HepG2 (cell line): ENCODE results near the gene AASS. TPM values are rescaled to one million over a fixed set of nuclear protein-coding genes. Genes with fewer than 3 reads are reported as not detected.

Source experiments
- ATAC-seq: fragments of 200-7000 bp; cut with Tn5 transposase; 3 replicates; pipeline ENCODE4 v1.9.1; 2020; ENCODE audit warnings: mild to moderate bottlenecking, moderate library complexity
- BruUV-seq: library from RNA; stranded (reverse); fragments of 400-500 nt; replicated peaks from 2 replicates; lab custom pipeline; 2021; lab: Mats Ljungman, UMichigan
- CTCF ChIA-PET: fragments of 300-600 bp; formaldehyde crosslinking; extraction: SDS; loops from one replicate; lab custom pipeline; 2021; ENCODE audit warnings: low total read pairs, inconsistent platforms, low intra/inter-chr PET ratio; lab: Yijun Ruan, JAX
- POLR2A ChIA-PET: fragments of 350-600 bp; sonication (Branson Sonifier 250); formaldehyde crosslinking; loops from one replicate; lab custom pipeline; 2020; ENCODE audit warnings: antibody characterized with exemption, inconsistent platforms; lab: Yijun Ruan, JAX
- DNase-seq: peaks from one replicate; pipeline ENCODE4 v3.0.0-alpha.2; 2015; ENCODE audit warnings: low spot score
- FAIRE-seq: peaks from 3 replicates; lab custom pipeline; 2011; peaks lifted over from hg19 to GRCh38; lab: Jason Lieb, UNC
- H2AFZ ChIP-seq: one replicate; pipeline ENCODE4 v1.6.1; 2011; ENCODE audit warnings: low read length, inconsistent platforms
- H3K27ac ChIP-seq: fragments of 300-600 bp; 3 replicates; pipeline ENCODE4 v1.8.0; 2011; ENCODE audit warnings: mixed run types, mild to moderate bottlenecking, mixed read lengths, low read length, inconsistent platforms; ENCODE audit not compliant: insufficient read depth; ENCODE audit errors: extremely low read length
- H3K27me3 ChIP-seq, 2 experiments: fragments of 200-600 bp in 1 of 2; 2 replicates in 1 of 2; 3 replicates in 1 of 2; pipeline versions ENCODE4 v1.6.0 to v1.8.0; 2011; ENCODE audit warnings: low read length in 2 of 2, mild to moderate bottlenecking in 2 of 2, moderate library complexity in 2 of 2, inconsistent platforms in 1 of 2; ENCODE audit not compliant: insufficient read depth in 2 of 2, control insufficient read depth in 1 of 2
- H3K36me3 ChIP-seq, 2 experiments: fragments of 200-600 bp in 1 of 2; replicated peaks in 1 of 2; 2 replicates in 1 of 2; 3 replicates in 1 of 2; pipeline versions ENCODE4 v1.5.1 to v1.8.0; 2011; ENCODE audit warnings: low read length in 2 of 2, inconsistent platforms in 1 of 2; ENCODE audit not compliant: insufficient read depth in 2 of 2, control insufficient read depth in 1 of 2
- H3K4me1 ChIP-seq: 2 replicates; pipeline ENCODE4 v1.5.1; 2012; ENCODE audit warnings: low read length, inconsistent platforms; ENCODE audit not compliant: insufficient read depth
- H3K4me2 ChIP-seq: 2 replicates; pipeline ENCODE4 v1.6.0; 2011; ENCODE audit warnings: low read depth, low read length, inconsistent platforms
- H3K4me3 ChIP-seq, 3 experiments: fragments of 200-600 bp in 1 of 3; sonication (generic), shearing (Covaris generic) in 1 of 3; replicated peaks in 1 of 3; 2 replicates each; pipeline ENCODE4 v1.5.1; 2011 to 2016; ENCODE audit warnings: low read length in 3 of 3, inconsistent platforms in 2 of 3, low read depth in 2 of 3, mild to moderate bottlenecking in 2 of 3, control low read depth in 1 of 3, mixed read lengths in 1 of 3; ENCODE audit not compliant: insufficient read depth in 1 of 3
- H3K79me2 ChIP-seq: one replicate; pipeline ENCODE4 v1.6.1; 2011; ENCODE audit warnings: low read length, inconsistent platforms; ENCODE audit not compliant: insufficient read depth
- H3K9ac ChIP-seq: 2 replicates; pipeline ENCODE4 v1.6.0; 2011; ENCODE audit warnings: mild to moderate bottlenecking, low read depth, low read length, inconsistent platforms; ENCODE audit not compliant: insufficient read depth
- H3K9me3 ChIP-seq: 2 replicates; pipeline ENCODE4 v1.5.1; 2012; ENCODE audit warnings: mild to moderate bottlenecking, low read length
- H4K20me1 ChIP-seq: 2 replicates; pipeline ENCODE4 v1.6.0; 2011; ENCODE audit warnings: inconsistent platforms, mild to moderate bottlenecking, low read length, moderate library complexity; ENCODE audit not compliant: insufficient read depth
- CEBPB ChIP-seq: IDR thresholded peaks from 2 replicates; pipeline ENCODE4 v1.6.1; 2011; ENCODE audit warnings: low read depth, low read length, improper control_type of control experiment, borderline replicate concordance
- ETV5 ChIP-seq: IDR thresholded peaks from 2 replicates; pipeline ENCODE4 v1.6.1; 2018; ENCODE audit warnings: missing biosample characterization, missing genetic modification reagents, inconsistent platforms, borderline replicate concordance
- FOSL2 ChIP-seq: sonication (generic); formaldehyde crosslinking; IDR thresholded peaks from 2 replicates; pipeline ENCODE4 v1.4.0; 2020; ENCODE audit warnings: missing genetic modification reagents
- FOXJ3 ChIP-seq: sonication (generic); formaldehyde crosslinking; IDR thresholded peaks from 2 replicates; pipeline ENCODE4 v1.4.0; 2020; ENCODE audit warnings: missing genetic modification reagents, mild to moderate bottlenecking, borderline replicate concordance
- JARID2 ChIP-seq: sonication (generic); formaldehyde crosslinking; IDR thresholded peaks from 2 replicates; pipeline ENCODE4 v1.8.1; 2023; ENCODE audit warnings: missing genetic modification reagents, inconsistent platforms; ENCODE audit not compliant: insufficient replicate concordance
- JDP2 ChIP-seq: sonication (generic); formaldehyde crosslinking; IDR thresholded peaks from 2 replicates; pipeline ENCODE4 v1.8.1; 2022; ENCODE audit warnings: missing genetic modification reagents, borderline replicate concordance
- MEIS1 ChIP-seq: sonication (generic); formaldehyde crosslinking; IDR thresholded peaks from 2 replicates; pipeline ENCODE4 v1.9.0; 2021; ENCODE audit warnings: mild to moderate bottlenecking, missing genetic modification reagents, moderate library complexity, borderline replicate concordance
- MTA3 ChIP-seq: sonication (generic); formaldehyde crosslinking; IDR thresholded peaks from 2 replicates; pipeline ENCODE4 v1.4.0; 2020; ENCODE audit warnings: missing genetic modification reagents
- NR2F1 ChIP-seq, 2 experiments: fragments of 450-650 bp in 1 of 2; formaldehyde crosslinking in 1 of 2; IDR thresholded peaks; 2 replicates each; pipeline versions ENCODE4 v1.5.0 to v1.6.1; 2016 to 2020; ENCODE audit warnings: mild to moderate bottlenecking in 1 of 2, missing compliant biosample characterization in 1 of 2, missing genetic modification reagents in 1 of 2, moderate library complexity in 1 of 2
- POLR2A ChIP-seq, 2 experiments: IDR thresholded peaks; 2 replicates each; pipeline ENCODE4 v1.6.1; 2011; ENCODE audit warnings: low read depth in 2 of 2, low read length in 2 of 2, mild to moderate bottlenecking in 1 of 2, moderate library complexity in 1 of 2; ENCODE audit not compliant: insufficient read depth in 1 of 2
- STAT5B ChIP-seq: sonication (generic); formaldehyde crosslinking; IDR thresholded peaks from 2 replicates; pipeline ENCODE4 v1.4.0; 2020; ENCODE audit warnings: missing genetic modification reagents
- TBX3 ChIP-seq: fragments of 450-650 bp; IDR thresholded peaks from 2 replicates; pipeline ENCODE4 v1.6.1; 2017; ENCODE audit warnings: antibody characterized with exemption, mild to moderate bottlenecking, inconsistent platforms, borderline replicate concordance
- ZNF550 ChIP-seq: sonication (generic); formaldehyde crosslinking; IDR thresholded peaks from 2 replicates; pipeline ENCODE4 v1.4.0; 2020; ENCODE audit warnings: mild to moderate bottlenecking, missing genetic modification reagents, borderline replicate concordance
- ZNF816 ChIP-seq: sonication (generic); formaldehyde crosslinking; IDR thresholded peaks from 2 replicates; pipeline ENCODE4 v1.8.0; 2022; ENCODE audit warnings: missing genetic modification reagents, mild to moderate bottlenecking, borderline replicate concordance
- ZSCAN31 ChIP-seq: sonication (generic); formaldehyde crosslinking; IDR thresholded peaks from 2 replicates; pipeline ENCODE4 v1.5.0; 2020; ENCODE audit warnings: low read depth, mild to moderate bottlenecking, missing genetic modification reagents
- whole genome bisulfite sequencing: methylation state at CpG from one replicate; pipeline ENCODE4 v1.1.6; 2017; ENCODE audit warnings: low lambda C conversion rate; 5-methylcytosine and 5-hydroxymethylcytosine counted together
- in situ Hi-C: cut with HindIII; loops from 2 replicates; pipeline ENCODE4 v1.10.0; 2017; ENCODE audit warnings: low pct_unique_long_range_greater_than_20kb; ENCODE audit not compliant: extremely low pct_ligation_motif_present
- intact Hi-C: fragments of 100-400 bp; cut with micrococcal nuclease; formaldehyde crosslinking; loops from one replicate; pipeline ENCODE4 v1.10.0; 2022; ENCODE audit not compliant: unreplicated experiment
- polyA plus RNA-seq, 8 experiments: library from polyadenylated mRNA; depleted of rRNA in 3 of 8; stranded (reverse) in 7 of 8; unstranded in 1 of 8; fragments of >200 nt; fragmentation: Illumina TruSeq in 4 of 8; extraction: Trizol in 4 of 8; gene quantifications; 2 replicates each; pipeline versions ENCODE4 v1.2.1 to v1.2.3, GENCODE V29; 2011 to 2016; ENCODE audit warnings: low read depth in 4 of 8, missing spikeins in 1 of 8, mixed read lengths in 1 of 8; ENCODE audit not compliant: insufficient read depth in 1 of 8
- total RNA-seq, 5 experiments: library from RNA; depleted of rRNA; stranded (reverse); fragments of >200 nt; fragmentation: Illumina TruSeq; extraction: Trizol; gene quantifications; 2 replicates each; pipeline ENCODE4 v1.2.3, GENCODE V29; 2016; ENCODE audit warnings: low read depth in 1 of 5
- TF ChIP-seq, protein P1 (sequence below): sonication (generic); formaldehyde crosslinking; IDR thresholded peaks from 2 replicates; pipeline ENCODE4 v1.8.1; 2023; ENCODE audit warnings: missing genetic modification reagents, inconsistent platforms, borderline replicate concordance
- TF ChIP-seq, protein P2 (sequence below): sonication (generic); formaldehyde crosslinking; IDR thresholded peaks from 2 replicates; pipeline ENCODE4 v1.8.0; 2022; ENCODE audit warnings: mild to moderate bottlenecking, missing genetic modification reagents

Gene AASS
- total and polyA plus RNA-seq, 2 of the 13 experiments (the other 11 are each of a cell fraction or from before 2014, with no cell fraction given): 11.6 to 43.9 TPM

DNA sequence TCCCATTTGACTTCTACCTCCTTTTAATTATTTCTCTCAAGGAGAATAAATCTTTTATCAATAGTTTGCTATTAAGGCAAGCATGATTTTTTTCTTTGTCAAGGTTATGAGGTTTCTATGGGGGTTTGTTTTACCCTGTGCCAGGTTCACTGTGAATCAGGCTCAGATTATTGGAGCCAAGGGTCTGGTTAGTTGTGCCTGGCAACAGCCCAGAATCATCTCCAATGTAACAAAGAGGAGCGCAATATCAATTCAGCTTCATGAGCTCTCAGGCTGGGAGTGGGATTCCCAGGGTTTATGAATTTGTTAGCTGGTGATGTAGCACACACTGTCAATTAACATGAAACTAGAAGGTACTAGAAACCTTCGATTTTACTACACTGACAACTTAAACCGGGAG, 73.2 kb downstream of the AASS start:
- ChIA-PET CTCF (no interaction called here), POLR2A (no interaction called here)
- BruUV-seq: no TSS peak
- no peak for FAIRE-seq
- no peak for ATAC-seq
- Histone ChIP-seq H3K27me3 (no peaks in the 10 kb centered on the region), H4K20me1 (no peaks in the 10 kb centered on the region), H3K9ac (no peak overlapping the region), H3K4me2 (no peak overlapping the region), H2AFZ (no peak overlapping the region), H3K27ac (no peak overlapping the region), H3K4me3 (no peak overlapping the region), H3K4me1 (no peaks in the 10 kb centered on the region), H3K36me3 (no peaks in the 10 kb centered on the region), H3K9me3 (no peaks in the 10 kb centered on the region), H3K79me2 (no peaks in the 10 kb centered on the region)
- 76% methylated on average over 3 of the region's 3 CpGs for WGBS
- intact Hi-C loops (no loop called here), in situ Hi-C loops (no loop called here)
- no peak for DNase-seq
- TF ChIP-seq FOSL2 (CRISPR knock-in tag) (no peak), MTA3 (no peak), ETV5 (CRISPR knock-in tag) (no peak), ZNF816 (CRISPR knock-in tag) (no peak), JARID2 (CRISPR knock-in tag) (no peak), FOXJ3 (no peak), CEBPB (no peak), NR2F1 (CRISPR knock-in tag; IDR thresholded peaks at IDR 0.05) (no peak), TBX3 (no peak), MEIS1 (no peak), ZNF550 (no peak), ZSCAN31 (no peak), POLR2A (IDR thresholded peaks at IDR 0.05; ENCODE audit: insufficient read depth in 1 of 2, low read depth in 2 of 2, low read length in 2 of 2) (no peak), STAT5B (CRISPR knock-in tag) (no peak), JDP2 (CRISPR knock-in tag) (no peak)
- TF ChIP-seq, protein P1, sequence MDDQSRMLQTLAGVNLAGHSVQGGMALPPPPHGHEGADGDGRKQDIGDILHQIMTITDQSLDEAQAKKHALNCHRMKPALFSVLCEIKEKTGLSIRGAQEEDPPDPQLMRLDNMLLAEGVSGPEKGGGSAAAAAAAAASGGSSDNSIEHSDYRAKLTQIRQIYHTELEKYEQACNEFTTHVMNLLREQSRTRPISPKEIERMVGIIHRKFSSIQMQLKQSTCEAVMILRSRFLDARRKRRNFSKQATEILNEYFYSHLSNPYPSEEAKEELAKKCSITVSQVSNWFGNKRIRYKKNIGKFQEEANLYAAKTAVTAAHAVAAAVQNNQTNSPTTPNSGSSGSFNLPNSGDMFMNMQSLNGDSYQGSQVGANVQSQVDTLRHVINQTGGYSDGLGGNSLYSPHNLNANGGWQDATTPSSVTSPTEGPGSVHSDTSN (CRISPR knock-in tag): no peak
- TF ChIP-seq, protein P2, sequence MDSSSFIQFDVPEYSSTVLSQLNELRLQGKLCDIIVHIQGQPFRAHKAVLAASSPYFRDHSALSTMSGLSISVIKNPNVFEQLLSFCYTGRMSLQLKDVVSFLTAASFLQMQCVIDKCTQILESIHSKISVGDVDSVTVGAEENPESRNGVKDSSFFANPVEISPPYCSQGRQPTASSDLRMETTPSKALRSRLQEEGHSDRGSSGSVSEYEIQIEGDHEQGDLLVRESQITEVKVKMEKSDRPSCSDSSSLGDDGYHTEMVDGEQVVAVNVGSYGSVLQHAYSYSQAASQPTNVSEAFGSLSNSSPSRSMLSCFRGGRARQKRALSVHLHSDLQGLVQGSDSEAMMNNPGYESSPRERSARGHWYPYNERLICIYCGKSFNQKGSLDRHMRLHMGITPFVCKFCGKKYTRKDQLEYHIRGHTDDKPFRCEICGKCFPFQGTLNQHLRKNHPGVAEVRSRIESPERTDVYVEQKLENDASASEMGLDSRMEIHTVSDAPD (CRISPR knock-in tag): no peak
